HL-60/S4 treated with phorbol 12-myristate 13-acetate at 8.2 ng/mL for 4 days and 3 days (cell line): Measurements from ENCODE around the gene PRRT3.
"Not testable (repeated sequence)": the region's sequence is repeated elsewhere in the genome, so short reads cannot be mapped to it uniquely, and the experiment has no call there.

Source experiments
- in situ Hi-C: fragments of 300-500 bp; cut with MboI; formaldehyde crosslinking; loops from 2 replicates; pipeline ENCODE4 v1.15.0; 2022; ENCODE audit warnings: low sequenced_read_pairs

Gene PRRT3

DNA sequence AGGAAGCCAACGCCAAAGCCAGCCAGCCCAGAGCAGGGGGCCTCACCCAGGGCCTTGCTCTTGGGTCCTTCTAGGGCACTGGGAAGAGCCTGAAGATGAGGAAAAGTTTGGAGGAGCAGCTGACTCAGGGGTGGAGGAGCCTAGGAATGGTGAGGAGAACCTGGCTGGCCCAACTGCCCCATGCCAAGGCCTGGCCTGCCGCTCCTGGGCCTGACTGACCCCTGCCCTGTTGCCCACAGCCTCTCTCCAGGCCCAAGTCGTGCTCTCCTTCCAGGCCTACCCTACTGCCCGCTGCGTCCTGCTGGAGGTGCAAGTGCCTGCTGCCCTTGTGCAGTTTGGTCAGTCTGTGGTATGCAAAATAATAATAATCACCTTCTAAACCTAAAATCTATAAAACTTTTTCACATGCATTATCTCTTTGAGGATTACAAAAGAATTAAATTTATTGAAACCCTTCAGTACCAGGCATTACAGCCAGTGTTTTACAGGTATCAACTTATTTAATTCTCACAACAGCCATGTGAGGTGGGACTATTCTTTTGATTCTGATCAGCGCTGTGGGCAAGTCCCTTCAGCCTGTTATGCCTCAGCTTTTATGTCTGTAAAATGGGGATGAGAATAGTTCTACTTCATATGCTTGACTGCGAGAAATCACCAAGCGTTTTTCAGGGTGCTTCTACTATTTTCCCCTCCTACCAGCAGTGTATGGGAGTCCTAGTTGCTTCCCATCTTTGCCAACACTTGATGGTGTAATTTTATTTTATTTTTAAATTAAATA lies 33.8 kb downstream of the PRRT3 start:
- in situ Hi-C loops = no loop called here

DNA sequence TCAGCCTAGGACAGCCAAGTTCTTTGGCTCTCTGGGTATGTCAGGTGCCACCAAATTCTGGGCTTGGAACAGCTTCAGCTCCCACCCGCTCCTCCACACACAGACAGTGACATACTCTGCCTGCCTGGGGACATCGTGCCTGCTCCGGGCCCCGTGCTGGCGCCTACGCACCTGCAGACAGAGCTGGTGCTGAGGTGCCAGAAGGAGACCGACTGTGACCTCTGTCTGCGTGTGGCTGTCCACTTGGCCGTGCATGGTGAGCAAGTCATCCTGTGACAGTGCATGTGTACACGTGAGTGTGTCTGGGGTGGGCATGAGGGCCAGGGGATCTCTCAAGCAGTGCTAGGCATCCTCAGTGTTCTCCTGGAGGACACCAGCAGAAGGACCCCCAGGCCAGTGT lies 34.4 kb downstream of the PRRT3 start:
- in situ Hi-C loops = no loop called here

DNA sequence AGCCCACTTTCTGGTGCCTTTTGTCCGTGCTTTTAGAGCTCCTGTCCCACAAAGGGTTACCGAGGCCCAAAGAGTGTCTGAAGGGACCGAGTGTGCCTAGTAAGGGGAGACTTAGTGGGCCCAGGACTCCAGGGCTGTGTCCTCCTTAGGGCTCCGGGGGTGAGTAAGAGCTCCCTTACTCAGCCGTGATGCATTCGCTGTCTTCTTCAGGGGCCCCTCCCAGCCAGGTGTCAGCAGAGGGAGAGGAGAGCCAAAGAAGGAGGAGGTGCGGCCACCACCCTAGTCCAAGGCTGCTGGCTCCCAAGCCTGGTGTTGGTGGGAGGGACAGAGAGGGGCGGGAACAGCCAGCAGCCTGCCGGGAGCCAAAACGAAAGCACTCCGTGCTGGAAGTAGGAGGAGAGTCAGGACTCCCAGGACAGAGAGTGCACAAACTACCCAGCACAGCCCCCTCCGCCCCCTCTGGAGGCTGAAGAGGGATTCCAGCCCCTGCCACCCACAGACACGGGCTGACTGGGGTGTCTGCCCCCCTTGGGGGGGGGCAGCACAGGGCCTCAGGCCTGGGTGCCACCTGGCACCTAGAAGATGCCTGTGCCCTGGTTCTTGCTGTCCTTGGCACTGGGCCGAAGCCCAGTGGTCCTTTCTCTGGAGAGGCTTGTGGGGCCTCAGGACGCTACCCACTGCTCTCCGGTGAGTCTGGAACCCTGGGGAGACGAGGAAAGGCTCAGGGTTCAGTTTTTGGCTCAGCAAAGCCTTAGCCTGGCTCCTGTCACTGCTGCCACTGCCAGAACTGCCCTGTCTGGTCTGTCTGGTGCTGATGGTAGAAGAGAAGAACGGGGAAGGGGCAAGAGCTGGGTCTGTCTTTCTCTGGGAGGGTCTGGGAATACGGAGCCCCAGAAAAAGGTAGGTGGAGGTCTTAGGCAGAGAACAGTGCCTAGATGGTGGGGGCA lies 35.2 kb downstream of the PRRT3 start, which contains the start of gene IL17RC:
Gene IL17RC, plus strand, starts transcription at position 365 of the 947 bp plus-strand sequence. Its CDS starts 218 bp downstream, at position 583.
- in situ Hi-C loops = no loop called here

DNA sequence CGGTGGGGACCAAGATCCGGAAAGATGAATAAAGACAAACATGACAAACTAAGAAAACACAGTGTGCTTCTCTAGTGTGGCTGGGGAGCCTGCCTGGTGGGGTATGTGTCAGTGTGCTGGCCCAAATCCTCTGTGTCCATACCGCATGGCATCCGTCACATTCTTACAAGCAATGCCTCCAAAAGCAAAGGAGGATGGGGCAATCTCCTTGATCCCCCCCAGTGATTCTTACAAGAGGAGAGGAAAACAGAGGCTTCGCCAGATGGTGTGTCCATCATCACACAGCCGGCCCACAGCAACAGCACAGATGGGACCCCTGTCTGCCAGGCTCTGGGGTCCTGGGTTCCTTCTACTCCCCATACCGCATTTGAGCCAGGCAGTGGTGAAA lies 35.9 kb downstream of the PRRT3 start:
- in situ Hi-C loops = no loop called here

DNA sequence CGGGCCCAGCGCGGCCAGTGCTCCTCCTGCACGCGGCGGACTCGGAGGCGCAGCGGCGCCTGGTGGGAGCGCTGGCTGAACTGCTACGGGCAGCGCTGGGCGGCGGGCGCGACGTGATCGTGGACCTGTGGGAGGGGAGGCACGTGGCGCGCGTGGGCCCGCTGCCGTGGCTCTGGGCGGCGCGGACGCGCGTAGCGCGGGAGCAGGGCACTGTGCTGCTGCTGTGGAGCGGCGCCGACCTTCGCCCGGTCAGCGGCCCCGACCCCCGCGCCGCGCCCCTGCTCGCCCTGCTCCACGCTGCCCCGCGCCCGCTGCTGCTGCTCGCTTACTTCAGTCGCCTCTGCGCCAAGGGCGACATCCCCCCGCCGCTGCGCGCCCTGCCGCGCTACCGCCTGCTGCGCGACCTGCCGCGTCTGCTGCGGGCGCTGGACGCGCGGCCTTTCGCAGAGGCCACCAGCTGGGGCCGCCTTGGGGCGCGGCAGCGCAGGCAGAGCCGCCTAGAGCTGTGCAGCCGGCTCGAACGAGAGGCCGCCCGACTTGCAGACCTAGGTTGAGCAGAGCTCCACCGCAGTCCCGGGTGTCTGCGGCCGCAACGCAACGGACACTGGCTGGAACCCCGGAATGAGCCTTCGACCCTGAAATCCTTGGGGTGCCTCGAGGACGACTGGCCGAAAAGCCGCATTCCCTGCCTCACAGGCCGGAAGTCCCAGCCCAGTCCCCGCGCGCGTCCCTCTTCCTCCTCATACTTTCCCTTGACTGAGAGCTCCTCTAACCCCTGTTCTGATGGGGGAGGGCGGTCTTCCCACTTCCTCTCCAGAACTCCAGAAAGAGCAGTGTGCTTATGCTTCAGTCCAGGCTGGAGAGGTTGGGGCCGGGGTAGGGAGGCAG lies 36.7 kb downstream of the PRRT3 start:
- in situ Hi-C loops = no loop called here

DNA sequence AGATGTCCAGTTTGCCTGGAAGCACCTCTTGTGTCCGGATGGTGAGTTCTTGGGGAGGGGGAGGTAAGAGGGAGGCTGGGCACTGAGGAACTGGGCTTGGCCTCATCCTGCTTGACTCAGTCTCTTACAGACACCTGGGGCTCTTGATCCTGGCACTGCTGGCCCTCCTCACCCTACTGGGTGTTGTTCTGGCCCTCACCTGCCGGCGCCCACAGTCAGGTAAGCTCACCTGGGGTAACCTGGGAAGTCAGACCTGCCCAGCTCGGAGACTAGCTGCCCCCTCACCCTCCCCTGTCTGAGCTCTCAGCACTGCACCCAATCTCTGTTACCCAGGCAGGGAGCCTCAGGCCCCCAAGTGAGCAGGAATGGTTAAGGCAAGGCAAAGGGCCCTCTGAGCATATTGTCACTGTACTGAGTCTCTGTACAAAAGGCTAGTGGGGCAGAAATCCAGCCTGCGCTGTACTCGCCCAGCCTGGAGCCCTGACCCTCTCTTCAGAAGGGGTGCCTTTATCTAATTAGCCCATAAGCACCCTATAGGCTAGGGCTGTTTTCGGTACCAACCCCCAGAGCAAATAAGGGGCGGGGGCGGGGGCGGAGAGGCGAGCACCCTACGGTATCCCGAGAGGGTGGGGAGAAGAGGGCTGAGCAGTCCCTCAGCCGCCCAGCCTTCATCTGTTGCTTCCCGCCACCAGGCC lies 37.5 kb downstream of the PRRT3 start:
- in situ Hi-C loops = no loop called here

DNA sequence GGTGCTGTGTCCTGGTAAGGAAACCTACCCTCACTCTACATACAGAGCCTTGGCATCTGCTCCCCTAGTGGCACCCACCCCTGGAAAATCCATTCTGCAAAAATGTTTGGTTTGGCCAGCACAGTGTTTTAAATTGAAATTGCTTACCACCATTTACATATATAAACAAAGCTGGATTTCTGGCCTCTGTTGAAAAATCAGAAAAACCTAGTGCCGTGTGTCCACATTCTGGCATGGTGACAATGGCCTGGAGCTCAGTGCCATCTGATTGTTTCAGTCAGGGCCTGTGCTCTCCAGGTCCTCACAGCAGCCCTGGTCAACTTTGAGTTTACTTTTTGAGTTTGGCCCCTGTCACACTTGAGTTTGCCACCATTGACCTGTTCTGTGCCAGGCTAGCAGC lies 38.2 kb downstream of the PRRT3 start:
- in situ Hi-C loops = no loop called here

DNA sequence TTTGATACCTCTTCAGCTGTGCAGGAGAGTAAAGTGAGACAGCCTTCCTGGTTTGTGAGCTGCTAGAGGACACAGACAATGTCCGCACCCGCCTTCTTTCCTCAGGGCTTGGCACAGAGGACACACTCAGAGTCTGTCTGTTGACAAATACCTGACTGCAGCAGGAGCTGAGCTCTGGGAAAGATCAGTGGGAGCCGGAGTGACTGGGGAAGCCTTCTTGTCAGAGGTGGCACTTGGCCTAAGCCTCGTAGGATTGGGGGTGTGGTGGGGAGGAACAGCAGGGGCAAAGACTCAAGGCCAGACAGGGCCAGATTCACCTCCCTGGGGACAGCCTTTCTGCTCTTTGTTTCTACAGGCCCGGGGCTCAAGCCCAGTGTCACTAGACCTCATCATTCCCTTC lies 38.6 kb downstream of the PRRT3 start:
- in situ Hi-C loops = no loop called here

DNA sequence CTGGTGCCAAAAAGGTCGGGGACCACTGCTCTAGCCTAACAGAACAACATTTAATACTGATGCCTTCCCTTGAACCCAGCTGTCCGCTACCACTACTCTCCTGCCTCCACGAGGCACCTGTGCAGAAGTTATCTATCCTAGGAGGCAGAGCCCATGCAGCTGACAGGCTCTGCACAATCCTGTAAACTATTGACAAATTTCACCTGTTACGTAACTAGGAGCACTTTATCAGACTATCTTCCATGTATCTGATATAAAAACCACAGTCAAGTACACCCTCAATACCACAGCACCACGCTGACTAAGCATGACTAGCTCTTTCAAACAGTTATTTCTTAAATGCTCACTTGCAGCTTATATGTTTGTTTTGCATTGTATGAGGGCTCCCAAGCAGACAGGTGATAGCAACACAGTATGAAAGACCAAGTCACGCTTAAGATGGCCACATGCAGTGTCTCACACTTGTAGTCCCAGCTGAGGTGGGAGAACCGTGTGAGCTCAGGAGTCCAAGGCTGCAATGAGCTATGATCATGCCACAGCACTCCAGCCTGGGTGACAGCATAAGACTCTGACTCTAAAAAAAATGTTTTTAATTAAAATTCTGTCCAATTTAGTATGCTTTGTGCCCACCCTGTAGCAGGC lies 39.8 kb downstream of the PRRT3 start:
- in situ Hi-C loops = no loop called here

DNA sequence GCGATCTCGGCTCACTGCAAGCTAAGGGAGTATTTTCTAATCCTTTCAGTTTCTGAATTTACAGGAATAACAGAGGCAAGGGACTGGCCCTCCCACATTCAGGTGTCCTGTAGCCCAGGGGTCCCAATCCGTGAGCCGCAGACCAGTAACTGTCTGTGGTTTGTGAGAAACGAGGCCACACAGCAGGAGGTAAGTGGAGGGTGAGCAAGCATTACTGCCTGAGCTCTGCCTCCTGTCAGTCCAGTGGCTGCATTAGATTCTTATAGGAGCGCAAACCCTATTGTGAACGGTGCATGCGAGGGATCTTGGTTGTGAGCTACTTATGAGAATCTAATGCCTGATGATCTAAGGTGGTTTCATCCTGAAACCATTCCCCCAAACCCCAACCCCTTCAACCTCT lies 40.3 kb downstream of the PRRT3 start:
- in situ Hi-C loops = no loop called here

DNA sequence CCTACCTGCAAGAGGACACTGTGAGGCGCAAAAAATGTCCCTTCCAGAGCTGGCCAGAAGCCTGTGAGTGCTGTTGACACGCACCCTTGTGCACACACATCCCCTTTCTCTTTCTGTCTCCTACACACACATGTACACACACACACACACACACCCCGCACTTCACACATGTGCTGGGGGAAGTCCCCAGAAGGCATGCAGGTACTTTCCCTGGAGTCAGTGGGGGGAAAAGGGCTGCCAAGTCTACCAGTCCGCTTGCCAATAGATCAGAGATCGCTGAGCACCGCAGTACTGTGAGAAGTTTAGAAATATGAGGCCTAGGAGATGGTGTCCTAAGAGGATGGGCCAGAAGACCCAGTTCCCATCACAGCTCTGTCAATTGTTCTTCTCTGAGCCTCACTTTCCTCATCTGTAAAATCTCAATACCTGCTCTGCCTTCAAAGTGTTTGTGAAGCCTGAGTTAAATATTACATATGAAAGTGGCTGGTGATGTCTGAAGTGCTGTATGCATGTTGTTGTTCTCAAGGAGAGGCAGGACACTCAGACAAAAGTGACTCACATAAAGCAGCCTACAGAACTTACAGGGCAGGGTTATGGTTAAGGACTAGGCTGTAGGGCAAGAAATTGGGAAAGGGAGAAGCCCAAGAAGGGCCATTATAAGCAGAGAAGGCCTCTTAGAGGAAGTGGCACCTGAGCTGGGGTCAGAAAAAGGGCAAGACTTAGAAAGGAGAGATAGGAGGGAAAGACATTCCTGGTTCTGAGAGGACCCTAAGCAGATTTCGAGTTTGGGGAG lies 42.8 kb downstream of the PRRT3 start:
- in situ Hi-C loops = no loop called here

DNA sequence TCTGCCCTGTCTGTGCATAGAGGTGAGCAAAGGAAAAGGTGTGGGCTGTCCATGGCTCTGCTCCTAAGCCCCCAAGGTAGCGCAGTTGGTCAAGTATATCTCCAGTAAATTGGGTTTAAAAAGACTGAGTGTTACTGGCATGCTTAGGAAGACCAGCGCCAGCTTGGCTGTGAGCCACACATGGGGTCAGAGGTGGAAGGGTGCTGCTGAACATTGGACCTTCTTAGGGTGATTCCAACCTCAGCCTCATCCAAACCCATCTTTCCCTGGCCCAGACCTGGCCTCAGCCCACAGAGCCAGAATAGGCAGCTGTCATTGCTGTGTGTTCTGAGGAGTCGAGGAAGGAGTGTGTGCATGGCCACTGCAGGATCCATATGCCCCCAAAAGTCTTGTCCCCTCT lies 43.9 kb downstream of the PRRT3 start:
- in situ Hi-C loops = no loop called here

DNA sequence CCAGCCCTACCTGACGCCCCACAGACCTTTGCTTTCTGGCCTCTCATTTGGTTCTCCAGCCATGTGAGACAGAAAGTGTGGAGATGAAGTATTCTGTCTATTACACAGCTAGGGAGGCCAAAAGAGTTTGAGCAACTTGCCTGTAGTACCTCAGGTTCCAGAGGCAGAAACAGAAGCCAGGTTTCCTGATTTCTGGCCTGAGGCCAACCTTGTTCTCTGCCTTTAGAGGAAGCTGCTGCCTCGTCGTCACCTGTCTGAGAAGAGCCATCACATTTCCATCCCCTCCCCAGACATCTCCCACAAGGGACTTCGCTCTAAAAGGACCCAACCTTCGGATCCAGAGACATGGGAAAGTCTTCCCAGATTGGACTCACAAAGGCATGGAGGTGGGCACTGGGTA lies 45.7 kb downstream of the PRRT3 start:
- in situ Hi-C loops = no loop called here

DNA sequence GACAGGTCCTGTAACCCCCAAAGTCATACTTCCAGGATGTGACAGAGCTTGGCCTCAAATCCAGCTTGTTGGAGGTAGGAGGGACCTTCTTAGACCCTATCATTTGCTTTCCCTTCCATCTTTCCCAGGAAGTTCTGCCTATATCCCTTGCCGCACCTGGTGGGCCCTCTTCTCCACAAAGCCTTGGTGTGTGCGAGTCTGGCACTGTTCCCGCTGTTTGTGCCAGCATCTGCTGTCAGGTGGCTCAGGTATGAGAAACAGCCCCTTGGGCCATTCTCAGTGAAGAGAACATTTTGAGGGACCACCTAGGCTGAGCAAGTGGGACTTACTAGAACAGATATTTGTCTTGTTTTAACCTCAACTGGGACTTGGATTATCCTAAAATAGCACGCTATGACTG lies 48.3 kb downstream of the PRRT3 start:
- in situ Hi-C loops = no loop called here

DNA sequence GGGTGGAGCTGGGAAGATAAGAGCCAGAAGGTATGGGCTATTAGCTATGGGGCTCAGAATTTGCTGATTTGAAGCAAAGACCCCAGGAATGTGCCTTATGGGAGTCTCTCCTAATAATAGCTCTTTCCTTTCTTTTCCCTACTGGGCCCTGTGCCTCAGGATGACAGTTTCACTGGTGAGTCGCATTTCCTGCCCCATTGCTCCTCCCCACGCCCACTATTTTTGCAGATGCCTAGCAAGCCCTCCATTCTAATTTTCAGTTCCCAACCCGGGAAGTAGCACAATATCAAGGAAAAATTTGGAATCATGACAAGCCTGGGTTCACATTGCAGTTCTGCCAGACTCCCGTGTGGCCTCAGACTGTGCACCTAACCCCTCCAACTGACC lies 49.0 kb downstream of the PRRT3 start:
- in situ Hi-C loops = no loop called here

DNA sequence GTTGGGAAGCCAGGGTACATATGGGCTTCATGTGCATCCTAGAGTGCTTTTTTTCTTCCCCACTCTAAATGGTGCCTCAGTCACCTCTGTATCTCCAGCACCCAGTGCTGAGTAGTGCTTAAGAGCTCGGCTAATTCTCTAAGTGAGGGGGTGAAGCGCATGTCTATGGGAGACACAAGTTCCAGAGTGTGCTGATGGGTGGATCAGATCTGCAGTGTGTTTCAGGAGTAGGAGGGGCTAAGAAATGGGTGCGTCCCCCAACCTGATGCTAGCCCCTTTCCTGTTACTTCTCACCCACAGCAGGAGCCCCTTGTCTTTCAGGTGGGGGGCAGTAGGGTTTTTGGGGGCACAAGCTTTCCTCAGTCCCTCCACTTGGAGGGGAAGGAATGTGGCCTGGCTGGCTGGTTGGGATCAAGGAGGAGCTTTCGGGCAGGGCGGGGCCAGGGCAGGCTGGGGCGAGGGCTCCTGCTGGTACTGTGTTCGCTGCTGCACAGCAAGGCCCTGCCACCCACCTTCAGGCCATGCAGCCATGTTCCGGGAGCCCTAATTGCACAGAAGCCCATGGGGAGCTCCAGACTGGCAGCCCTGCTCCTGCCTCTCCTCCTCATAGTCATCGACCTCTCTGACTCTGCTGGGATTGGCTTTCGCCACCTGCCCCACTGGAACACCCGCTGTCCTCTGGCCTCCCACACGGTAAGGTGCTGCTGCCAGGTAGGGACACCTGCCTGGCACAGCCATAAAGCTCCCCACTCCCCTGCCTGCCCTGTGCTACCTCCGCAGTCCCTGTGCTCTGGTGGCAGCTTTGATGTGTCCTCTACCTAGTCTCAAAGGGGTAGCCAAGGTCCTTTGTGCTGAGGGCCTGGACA lies 49.6 kb downstream of the PRRT3 start, which contains the start of gene IL17RE:
Gene IL17RE, plus strand, starts transcription at position 477 of the 866 bp plus-strand sequence. Its CDS starts 85 bp downstream, at position 562.
- in situ Hi-C loops = no loop called here

DNA sequence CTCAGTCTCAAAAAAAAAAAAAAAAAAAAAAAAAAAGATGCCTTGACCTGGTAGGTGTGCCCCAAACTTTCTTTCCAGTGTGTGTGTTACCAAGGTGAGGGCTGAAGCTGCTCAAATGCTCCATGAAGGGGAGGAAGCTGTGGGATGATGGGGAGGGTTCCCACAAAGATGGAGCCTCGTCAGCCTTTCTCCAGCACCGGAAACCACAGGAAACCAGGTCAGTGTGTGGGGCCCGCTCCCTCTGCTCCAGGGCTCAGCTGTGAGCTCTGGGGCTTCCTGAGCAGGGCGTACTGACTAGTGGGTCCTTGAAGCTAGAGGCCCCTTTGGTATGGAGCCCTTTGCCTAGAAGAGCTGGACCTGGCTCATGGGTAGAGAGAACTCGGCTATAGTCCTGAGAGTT lies 50.2 kb downstream of the PRRT3 start:
- in situ Hi-C loops = no loop called here

DNA sequence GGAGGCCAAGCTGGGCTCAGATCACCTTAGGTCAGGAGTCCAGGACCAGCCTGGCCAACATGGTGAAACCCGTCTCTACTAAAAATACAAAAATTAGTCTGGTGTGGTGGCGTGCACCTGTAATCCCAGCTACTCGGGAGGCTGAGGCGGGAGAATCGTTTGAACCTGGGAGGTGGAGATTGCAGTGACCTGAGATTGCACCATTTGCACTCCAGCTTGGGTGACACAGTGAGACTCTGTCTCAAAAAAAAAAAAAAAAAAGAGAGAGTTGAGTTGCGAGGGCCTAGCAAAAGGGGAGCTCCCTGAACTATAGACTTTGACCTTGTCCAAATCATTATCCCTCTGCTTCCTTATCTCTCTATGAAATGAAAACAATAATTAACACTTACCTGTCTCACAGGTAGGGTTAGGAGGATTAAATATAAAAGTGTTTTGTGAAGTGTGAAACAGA lies 51.2 kb downstream of the PRRT3 start:
- in situ Hi-C loops = not testable (repeated sequence)
